ENCODE data around the gene ACAP1.

Gene ACAP1

DNA sequence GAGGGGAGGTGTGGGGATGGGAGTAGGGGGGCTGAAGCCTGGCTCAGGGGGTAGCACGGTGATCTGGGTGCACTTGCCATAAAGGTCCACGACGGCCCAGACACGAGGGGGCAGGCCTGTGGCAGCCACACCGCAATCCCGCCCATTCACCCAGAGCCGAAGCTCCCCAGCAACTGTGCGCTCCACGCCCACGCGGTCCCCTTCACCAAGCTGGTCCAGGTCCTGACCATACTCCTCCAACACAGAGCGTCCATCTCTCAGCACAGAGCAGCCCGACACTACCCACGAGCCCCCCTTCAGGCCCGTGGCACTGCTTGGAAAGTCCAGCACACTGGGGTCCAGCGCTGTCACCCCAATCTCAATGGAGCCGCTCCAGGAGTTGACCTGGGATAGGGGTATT is 8.8 kb upstream of the ACAP1 start:
- ChIA-PET CTCF (no interaction called here), POLR2A (interaction anchor here (5.1 kb wide), 1 partner anchor 12 kb away, joined by 56 read pairs; the partner anchor contains the start of gene GPS2)
- no peak for DNase-seq (ENCODE audit: extremely low spot score)
- no peak for TF ChIP-seq BHLHE40 (IDR thresholded peaks at IDR 0.05; ENCODE audit: borderline replicate concordance)
- no peak for TF ChIP-seq FOXM1 (IDR thresholded peaks at IDR 0.05; ENCODE audit: borderline replicate concordance)
- no peak for TF ChIP-seq L3MBTL2 (conservative IDR thresholded peaks at IDR 0.05)
- TF ChIP-seq HDGF (IDR thresholded peaks at IDR 0.05; ENCODE audit: borderline replicate concordance), result no peak
- TF ChIP-seq TARDBP (IDR thresholded peaks at IDR 0.05), result no peak
- no peak for TF ChIP-seq ELF4 (IDR thresholded peaks at IDR 0.05)
- TF ChIP-seq CTBP1 (IDR thresholded peaks at IDR 0.05; ENCODE audit: borderline replicate concordance), result no peak
- no peak for TF ChIP-seq SP1 (IDR thresholded peaks at IDR 0.05)
- TF ChIP-seq NFRKB (IDR thresholded peaks at IDR 0.05), result no peak
- TF ChIP-seq FOXK2 (IDR thresholded peaks at IDR 0.05), result no peak
- TF ChIP-seq ZNF384 (IDR thresholded peaks at IDR 0.05), result no peak
- TF ChIP-seq SUZ12 (IDR thresholded peaks at IDR 0.05), result no peak
- no peak for TF ChIP-seq LEF1 (IDR thresholded peaks at IDR 0.05; ENCODE audit: borderline replicate concordance)
- no peak for TF ChIP-seq PKNOX1 (IDR thresholded peaks at IDR 0.05)
- no peak for TF ChIP-seq FOXA1 (IDR thresholded peaks at IDR 0.05)
- TF ChIP-seq ARNT (IDR thresholded peaks at IDR 0.05), result no peak

GRCh38 chr17:7328009-7328408 is 8.3 kb upstream of the ACAP1 start:
- ChIA-PET POLR2A (interaction anchor here (2.8 to 5.1 kb wide), 2 partner anchors 12 to 17 kb away, joined by 17 to 56 read pairs; partner anchors contain the start of gene GPS2), CTCF (no interaction called here)
- DNase-seq (ENCODE audit: extremely low spot score), result no peak
- no peak for TF ChIP-seq ARNT (IDR thresholded peaks at IDR 0.05)
- TF ChIP-seq FOXK2 (IDR thresholded peaks at IDR 0.05), result no peak
- no peak for TF ChIP-seq SUZ12 (IDR thresholded peaks at IDR 0.05)
- TF ChIP-seq PKNOX1 (IDR thresholded peaks at IDR 0.05), result no peak
- no peak for TF ChIP-seq CTBP1 (IDR thresholded peaks at IDR 0.05; ENCODE audit: borderline replicate concordance)
- TF ChIP-seq TARDBP (IDR thresholded peaks at IDR 0.05), result no peak
- no peak for TF ChIP-seq SP1 (IDR thresholded peaks at IDR 0.05)
- no peak for TF ChIP-seq FOXM1 (IDR thresholded peaks at IDR 0.05; ENCODE audit: borderline replicate concordance)
- no peak for TF ChIP-seq LEF1 (IDR thresholded peaks at IDR 0.05; ENCODE audit: borderline replicate concordance)
- no peak for TF ChIP-seq ZNF384 (IDR thresholded peaks at IDR 0.05)
- no peak for TF ChIP-seq NFRKB (IDR thresholded peaks at IDR 0.05)
- TF ChIP-seq BHLHE40 (IDR thresholded peaks at IDR 0.05; ENCODE audit: borderline replicate concordance), result no peak
- TF ChIP-seq FOXA1 (IDR thresholded peaks at IDR 0.05), result no peak
- no peak for TF ChIP-seq HDGF (IDR thresholded peaks at IDR 0.05; ENCODE audit: borderline replicate concordance)
- no peak for TF ChIP-seq L3MBTL2 (conservative IDR thresholded peaks at IDR 0.05)
- TF ChIP-seq ELF4 (IDR thresholded peaks at IDR 0.05), result no peak

DNA sequence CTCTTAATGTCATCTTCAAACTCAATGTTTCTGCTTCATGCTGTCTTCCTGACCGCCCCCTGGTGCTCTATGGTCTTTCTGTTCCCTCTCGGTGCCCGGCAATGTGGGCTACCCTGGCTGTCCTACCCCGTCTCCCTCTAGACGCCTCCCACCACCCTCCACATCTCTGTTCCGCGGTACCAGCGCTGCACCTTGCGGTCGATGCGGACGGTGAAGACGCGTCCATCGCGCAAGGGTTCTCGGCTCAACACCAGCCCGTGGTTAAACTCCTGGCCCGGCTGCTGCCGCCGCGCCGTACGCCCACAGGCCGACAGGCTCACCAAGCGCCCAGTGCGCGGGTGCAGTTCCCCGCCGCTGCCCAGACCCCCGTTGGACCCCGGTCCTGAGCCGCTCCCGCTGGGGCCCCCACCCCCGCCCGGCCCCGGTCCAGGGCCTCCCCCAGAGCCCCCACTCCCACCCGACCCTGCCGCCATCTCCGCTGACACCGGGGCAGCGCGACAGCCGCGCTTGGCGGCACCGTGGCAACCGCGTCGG is 7.4 kb upstream of the ACAP1 start, which contains the start of gene NEURL4:
NEURL4 (minus strand) TSS at position 496 of the 534 bp plus-strand sequence; CDS start at position 473, 23 bp downstream.
- DNase-seq (ENCODE audit: extremely low spot score), result no peak
- no peak for TF ChIP-seq FOXK2 (IDR thresholded peaks at IDR 0.05)
- TF ChIP-seq SUZ12 (IDR thresholded peaks at IDR 0.05), result no peak
- TF ChIP-seq SP1 (IDR thresholded peaks at IDR 0.05), result no peak
- TF ChIP-seq L3MBTL2 (conservative IDR thresholded peaks at IDR 0.05), result no peak
- no peak for TF ChIP-seq PKNOX1 (IDR thresholded peaks at IDR 0.05)
- no peak for TF ChIP-seq FOXM1 (IDR thresholded peaks at IDR 0.05; ENCODE audit: borderline replicate concordance)
- ChIA-PET CTCF (interaction anchor here (1.0 to 1.3 kb wide), 4 partner anchors 8 to 151 kb away, joined by 3 to 5 read pairs (median 3); no protein-coding TSS in a partner anchor), POLR2A (interaction anchor here (0.6 to 5.1 kb wide), 30 partner anchors 8 to 360 kb away, joined by 3 to 56 read pairs (median 6); partner anchors contain the start of genes ACADVL, DLG4, DVL2 and GABARAP)

DNA sequence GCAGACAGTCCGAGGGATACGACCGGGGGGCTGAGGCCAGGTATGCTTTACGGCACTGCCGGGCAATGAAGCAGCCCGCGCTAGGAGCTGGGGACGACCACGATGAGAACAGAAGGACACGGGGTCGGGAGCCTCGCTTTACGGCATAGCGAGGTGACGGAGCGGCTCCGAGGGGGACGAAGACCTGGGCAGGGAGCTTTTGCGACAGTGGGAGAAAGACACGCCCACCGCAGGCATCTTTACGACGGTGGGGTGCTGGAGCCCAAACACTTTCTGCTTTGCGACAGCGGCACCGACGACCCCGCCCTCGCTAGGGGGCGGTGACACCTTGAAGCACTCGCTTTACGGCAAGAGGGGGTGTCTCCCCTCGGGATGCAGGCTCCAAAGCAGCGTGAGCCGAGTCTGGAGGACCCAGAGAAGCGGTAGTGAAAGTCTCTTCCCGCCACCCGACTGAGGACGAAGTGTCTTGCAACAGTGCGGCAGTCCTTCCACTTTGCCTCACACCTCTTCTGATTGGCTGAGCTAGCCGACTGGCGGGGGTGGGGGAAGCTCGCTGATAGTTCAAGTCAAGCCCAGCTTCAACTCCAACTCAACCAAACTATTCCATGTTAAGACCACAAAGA is 6.8 kb upstream of the ACAP1 start:
- peak; percentile 95 for DNase-seq (ENCODE audit: extremely low spot score)
- TF ChIP-seq ELF4 (IDR thresholded peaks at IDR 0.05) (no peak), PKNOX1 (IDR thresholded peaks at IDR 0.05) (peak; percentile 66; the same call in 1 of the 2 replicates), HDGF (IDR thresholded peaks at IDR 0.05; ENCODE audit: borderline replicate concordance) (peak; percentile 75; the same call in 1 of the 2 replicates)
- ChIA-PET CTCF (interaction anchor here (0.6 to 1.3 kb wide), 6 partner anchors 9 to 152 kb away, joined by 3 to 5 read pairs (median 3); partner anchors contain the start of gene TMEM95), POLR2A (interaction anchor here (0.6 to 5.1 kb wide), 44 partner anchors 9 to 359 kb away, joined by 3 to 56 read pairs (median 4); partner anchors contain the start of genes ACADVL, DLG4, DVL2 and GABARAP)

GRCh38 chr17:7329997-7330637 is 6.2 kb upstream of the ACAP1 start:
- ChIA-PET POLR2A (interaction anchor here (0.7 to 5.1 kb wide), 34 partner anchors 10 to 359 kb away, joined by 3 to 56 read pairs (median 4); partner anchors contain the start of genes ACADVL, DLG4, GABARAP and GPS2), CTCF (interaction anchor here (1.1 to 1.3 kb wide), 4 partner anchors 9 to 25 kb away, joined by 3 to 5 read pairs (median 3); partner anchors contain the start of gene TMEM95)
- DNase-seq (ENCODE audit: extremely low spot score), result peak; percentile 79
- TF ChIP-seq L3MBTL2 (conservative IDR thresholded peaks at IDR 0.05) (peak; percentile 68), ELF4 (IDR thresholded peaks at IDR 0.05) (no peak)

Measured in HEK293T (cell line).